ENCODE results near the gene DOK4.

DNA sequence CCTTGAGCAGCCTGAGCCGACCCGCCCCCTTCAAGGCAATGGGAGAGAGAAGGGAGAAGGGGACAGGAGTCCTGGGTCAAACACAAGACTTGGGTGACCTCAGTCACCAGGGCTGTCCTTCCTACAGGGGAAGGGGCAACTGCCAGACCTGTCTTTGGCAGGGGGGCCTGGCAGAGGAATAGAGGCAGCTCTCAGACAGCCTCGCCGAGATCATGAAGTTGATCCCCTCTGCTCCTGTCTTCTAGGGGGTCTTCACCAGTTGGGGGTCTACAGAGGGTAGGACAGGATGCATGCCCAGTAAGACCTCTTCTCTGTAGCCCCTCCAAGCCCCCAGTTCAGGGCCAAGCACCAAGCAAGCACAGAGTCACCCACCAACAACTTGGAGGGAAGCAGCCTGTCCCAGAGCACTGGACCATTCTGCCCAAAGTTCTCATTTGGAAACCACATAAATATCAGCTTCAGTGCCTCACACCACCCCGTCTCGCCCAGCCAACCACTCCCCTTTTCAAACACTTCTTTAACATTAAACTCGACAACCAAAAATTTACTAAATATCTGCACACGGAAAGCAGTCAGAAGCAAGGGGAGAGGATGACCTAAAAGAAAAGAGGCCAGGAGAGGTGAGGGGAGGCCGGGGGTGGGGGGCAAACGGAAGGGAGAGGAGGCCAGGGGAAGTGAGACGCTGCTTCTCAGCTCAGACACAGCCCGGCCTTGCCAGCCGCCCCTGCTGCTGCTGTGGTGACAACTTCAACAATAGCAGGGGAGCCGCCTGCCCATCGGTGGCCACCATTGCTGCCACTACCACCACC lies 7.7 kb downstream of the DOK4 start:
- TF ChIP-seq, protein P1, sequence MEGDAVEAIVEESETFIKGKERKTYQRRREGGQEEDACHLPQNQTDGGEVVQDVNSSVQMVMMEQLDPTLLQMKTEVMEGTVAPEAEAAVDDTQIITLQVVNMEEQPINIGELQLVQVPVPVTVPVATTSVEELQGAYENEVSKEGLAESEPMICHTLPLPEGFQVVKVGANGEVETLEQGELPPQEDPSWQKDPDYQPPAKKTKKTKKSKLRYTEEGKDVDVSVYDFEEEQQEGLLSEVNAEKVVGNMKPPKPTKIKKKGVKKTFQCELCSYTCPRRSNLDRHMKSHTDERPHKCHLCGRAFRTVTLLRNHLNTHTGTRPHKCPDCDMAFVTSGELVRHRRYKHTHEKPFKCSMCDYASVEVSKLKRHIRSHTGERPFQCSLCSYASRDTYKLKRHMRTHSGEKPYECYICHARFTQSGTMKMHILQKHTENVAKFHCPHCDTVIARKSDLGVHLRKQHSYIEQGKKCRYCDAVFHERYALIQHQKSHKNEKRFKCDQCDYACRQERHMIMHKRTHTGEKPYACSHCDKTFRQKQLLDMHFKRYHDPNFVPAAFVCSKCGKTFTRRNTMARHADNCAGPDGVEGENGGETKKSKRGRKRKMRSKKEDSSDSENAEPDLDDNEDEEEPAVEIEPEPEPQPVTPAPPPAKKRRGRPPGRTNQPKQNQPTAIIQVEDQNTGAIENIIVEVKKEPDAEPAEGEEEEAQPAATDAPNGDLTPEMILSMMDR (IDR thresholded peaks at IDR 0.05; ENCODE audit: low read depth, low read length, poor library complexity, severe bottlenecking) = no peak
- TF ChIP-seq EZH2phosphoT487 (IDR thresholded peaks at IDR 0.05; ENCODE audit: borderline replicate concordance, low read length) = no peak

Measured in DOHH2 (cell line).